ENCODE results near the gene LIPC.

The LIPC gene

GRCh38 chr15:58438111-58438510 lies 6.3 kb downstream of the LIPC start:
- no peak for DNase-seq (ENCODE audit: low read depth)
- TF ChIP-seq, protein P1, sequence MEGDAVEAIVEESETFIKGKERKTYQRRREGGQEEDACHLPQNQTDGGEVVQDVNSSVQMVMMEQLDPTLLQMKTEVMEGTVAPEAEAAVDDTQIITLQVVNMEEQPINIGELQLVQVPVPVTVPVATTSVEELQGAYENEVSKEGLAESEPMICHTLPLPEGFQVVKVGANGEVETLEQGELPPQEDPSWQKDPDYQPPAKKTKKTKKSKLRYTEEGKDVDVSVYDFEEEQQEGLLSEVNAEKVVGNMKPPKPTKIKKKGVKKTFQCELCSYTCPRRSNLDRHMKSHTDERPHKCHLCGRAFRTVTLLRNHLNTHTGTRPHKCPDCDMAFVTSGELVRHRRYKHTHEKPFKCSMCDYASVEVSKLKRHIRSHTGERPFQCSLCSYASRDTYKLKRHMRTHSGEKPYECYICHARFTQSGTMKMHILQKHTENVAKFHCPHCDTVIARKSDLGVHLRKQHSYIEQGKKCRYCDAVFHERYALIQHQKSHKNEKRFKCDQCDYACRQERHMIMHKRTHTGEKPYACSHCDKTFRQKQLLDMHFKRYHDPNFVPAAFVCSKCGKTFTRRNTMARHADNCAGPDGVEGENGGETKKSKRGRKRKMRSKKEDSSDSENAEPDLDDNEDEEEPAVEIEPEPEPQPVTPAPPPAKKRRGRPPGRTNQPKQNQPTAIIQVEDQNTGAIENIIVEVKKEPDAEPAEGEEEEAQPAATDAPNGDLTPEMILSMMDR (IDR thresholded peaks at IDR 0.05; ENCODE audit: low read length, missing control alignments), result no peak
- H3K4me3 ChIP-seq (replicated peaks; ENCODE audit: low read depth, low read length), result no peak overlapping the region

DNA sequence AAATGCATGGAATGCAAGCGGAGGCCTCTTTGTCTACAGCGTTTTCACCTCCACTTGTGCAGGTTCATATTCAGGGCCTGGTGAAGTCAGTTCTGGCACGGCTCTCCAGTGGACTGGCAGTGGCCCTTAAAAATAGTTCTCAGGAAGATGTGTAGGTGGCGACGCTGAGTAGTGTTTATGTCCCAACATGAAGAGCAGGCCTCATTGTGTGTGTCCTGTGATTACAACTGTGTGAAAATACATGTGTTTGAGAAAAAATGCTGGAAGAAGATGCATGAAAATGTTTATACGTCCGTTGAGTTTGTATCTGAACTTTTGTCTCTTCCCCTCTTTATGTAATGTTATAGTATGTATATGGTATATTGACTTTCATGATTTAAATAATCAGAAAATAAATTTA lies 7.2 kb downstream of the LIPC start:
- peak; percentile 72 for DNase-seq (ENCODE audit: low read depth)
- H3K4me3 ChIP-seq (replicated peaks; ENCODE audit: low read depth, low read length), result no peak overlapping the region
- TF ChIP-seq, protein P1 (IDR thresholded peaks at IDR 0.05; ENCODE audit: low read length, missing control alignments), result peak; percentile 43

GRCh38 chr15:58440158-58440910 lies 8.5 kb downstream of the LIPC start:
- no peak for DNase-seq (ENCODE audit: low read depth)
- H3K4me3 ChIP-seq (replicated peaks; ENCODE audit: low read depth, low read length), result no peak overlapping the region
- TF ChIP-seq, protein P1 (IDR thresholded peaks at IDR 0.05; ENCODE audit: low read length, missing control alignments), result no peak

DNA sequence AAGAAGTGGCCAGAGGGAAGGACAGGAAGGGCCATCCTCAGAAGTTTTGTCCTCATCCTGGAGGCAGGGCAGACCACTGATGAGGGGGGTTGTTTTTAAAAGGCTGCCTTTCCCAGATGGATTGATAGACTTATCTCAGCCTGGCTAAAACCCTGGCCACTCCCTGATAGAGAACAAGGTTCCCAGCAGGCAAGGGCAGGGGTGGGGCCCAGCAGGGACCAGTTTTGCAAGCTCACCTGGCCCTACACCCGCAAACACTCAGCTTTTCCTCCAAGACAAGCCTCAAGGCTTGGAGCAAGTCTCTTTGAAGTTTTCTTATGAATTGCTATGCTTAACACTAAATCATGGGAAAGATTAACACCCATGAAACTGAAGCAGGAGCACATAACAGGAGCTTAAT lies 9.1 kb downstream of the LIPC start:
- no peak overlapping the region for H3K4me3 ChIP-seq (replicated peaks; ENCODE audit: low read depth, low read length)
- no peak for DNase-seq (ENCODE audit: low read depth)
- TF ChIP-seq, protein P1 (IDR thresholded peaks at IDR 0.05; ENCODE audit: low read length, missing control alignments), result no peak

DNA sequence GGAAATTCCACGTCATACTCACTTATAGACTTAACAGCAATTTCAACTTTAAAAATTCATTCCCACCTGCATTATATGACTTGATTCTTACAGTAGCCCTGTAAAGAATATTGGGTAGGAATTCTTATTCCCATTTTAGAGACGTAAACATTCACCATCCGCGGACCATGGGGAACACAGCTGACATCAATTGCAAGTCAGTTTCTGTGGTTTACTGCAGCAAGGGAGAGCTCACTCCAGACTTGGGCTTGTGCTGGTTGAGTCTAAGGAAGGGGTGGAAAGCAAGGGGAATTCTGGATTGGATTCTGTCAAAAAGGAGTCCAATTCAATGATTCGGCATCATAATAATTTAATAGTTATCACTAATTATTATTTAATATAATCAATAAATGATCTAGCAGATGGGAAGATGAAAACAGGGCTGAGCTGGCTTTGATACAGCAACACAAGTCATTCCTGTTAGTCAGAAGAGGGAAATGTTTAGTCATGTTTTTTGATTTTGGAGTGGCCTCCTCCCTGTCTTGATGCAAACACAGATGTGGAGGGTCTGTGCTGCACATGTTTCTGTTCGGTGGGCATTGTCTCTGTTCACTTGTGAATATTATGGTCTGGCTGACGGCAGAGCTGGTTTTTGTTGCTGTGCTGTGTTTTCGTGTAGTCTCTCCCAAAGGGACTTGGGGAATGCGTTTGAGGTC lies 9.7 kb downstream of the LIPC start:
- TF ChIP-seq, protein P1 (IDR thresholded peaks at IDR 0.05; ENCODE audit: low read length, missing control alignments), result no peak
- H3K4me3 ChIP-seq (replicated peaks; ENCODE audit: low read depth, low read length), result no peak overlapping the region
- peak; percentile 64 for DNase-seq (ENCODE audit: low read depth)

- no peak for DNase-seq (ENCODE audit: low read depth)
- TF ChIP-seq, protein P1 (IDR thresholded peaks at IDR 0.05; ENCODE audit: low read length, missing control alignments), result no peak
- H3K4me3 ChIP-seq (replicated peaks; ENCODE audit: low read depth, low read length), result no peak overlapping the region
Observed at GRCh38 chr15:58442122-58442521, 10.3 kb downstream of the LIPC start.
